Stimulated activated CD8-positive, alpha-beta memory T cell treated with anti-CD3 and anti-CD28 coated beads, Interleukin-12 subunit alpha, Interleukin-12 subunit beta, amount 100 ng/mL, for 24 hours (primary cell): ENCODE measurements around the gene NIPSNAP2.
"Not testable (repeated sequence)": the region's sequence is repeated elsewhere in the genome, so short reads cannot be mapped to it uniquely, and the experiment has no call there.

ENCODE experiments used
- DNase-seq: peaks from one replicate; pipeline ENCODE4 v3.0.0-alpha.2; 2020; ENCODE audit errors: extremely low read depth

NIPSNAP2 gene

DNA sequence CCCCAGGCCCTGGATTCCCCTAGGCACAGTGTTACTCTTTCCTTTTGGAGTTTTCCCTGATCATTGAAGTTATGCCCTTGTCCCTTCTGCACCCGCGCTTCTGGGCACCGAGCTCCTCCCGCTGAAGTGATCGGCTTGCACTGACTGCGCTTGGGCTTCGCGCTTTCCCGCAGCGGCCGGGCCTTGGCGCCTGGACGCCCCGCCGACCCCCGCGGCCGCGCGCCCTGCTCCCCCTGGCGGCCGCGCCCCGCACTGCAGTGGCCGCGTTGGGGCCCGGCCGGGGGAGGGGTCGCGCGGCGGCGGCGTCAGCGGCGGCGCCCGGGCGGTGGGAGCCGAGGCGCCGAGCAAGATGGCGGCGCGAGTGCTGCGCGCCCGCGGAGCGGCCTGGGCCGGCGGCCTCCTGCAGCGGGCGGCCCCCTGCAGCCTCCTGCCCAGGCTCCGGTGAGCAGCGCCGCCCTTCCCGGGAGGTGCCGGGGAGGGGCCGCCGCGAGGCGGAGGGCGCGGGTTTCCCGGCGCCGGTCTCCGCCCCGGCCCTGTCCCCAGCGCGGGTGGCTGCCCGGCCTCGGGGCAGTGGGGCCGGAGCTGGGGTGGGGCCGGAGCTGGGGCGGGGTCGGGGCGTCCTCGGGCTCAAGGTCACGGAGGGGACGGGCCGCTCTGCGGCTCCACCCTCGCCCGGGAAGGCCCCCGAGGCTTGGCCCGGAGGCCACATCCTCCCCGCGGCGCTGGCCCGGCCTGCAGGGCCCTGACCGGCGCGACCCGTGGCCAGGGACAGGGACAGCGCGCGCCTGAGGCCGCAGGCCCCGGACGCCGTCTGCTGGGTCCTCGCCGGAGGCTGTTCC is at the start of gene NIPSNAP2:
TSS of gene NIPSNAP2 (plus strand) at position 325 of the 839 bp plus-strand sequence. CDS start at position 350, 25 bp downstream.
- DNase-seq, result peak; percentile 17

DNA sequence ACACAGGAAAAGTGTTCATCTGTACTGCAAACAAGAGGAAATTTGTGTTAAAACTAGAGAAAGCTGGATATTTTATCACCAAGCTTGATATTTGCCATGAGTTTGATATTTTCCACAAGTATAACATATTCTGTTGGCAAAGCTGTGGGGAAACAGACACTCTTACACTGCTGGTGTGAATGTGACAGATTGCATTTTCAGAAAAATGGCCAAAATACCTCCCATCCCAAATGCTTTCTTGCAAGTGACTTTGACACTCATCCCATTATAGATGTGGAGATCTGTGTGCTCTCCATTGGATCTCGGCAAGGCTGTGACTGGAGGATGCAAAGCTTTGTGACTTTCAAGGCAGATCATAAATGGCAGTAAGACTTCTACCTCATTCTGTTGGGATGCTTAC is 46.6 kb upstream of the NIPSNAP2 start:
- no peak for DNase-seq

DNA sequence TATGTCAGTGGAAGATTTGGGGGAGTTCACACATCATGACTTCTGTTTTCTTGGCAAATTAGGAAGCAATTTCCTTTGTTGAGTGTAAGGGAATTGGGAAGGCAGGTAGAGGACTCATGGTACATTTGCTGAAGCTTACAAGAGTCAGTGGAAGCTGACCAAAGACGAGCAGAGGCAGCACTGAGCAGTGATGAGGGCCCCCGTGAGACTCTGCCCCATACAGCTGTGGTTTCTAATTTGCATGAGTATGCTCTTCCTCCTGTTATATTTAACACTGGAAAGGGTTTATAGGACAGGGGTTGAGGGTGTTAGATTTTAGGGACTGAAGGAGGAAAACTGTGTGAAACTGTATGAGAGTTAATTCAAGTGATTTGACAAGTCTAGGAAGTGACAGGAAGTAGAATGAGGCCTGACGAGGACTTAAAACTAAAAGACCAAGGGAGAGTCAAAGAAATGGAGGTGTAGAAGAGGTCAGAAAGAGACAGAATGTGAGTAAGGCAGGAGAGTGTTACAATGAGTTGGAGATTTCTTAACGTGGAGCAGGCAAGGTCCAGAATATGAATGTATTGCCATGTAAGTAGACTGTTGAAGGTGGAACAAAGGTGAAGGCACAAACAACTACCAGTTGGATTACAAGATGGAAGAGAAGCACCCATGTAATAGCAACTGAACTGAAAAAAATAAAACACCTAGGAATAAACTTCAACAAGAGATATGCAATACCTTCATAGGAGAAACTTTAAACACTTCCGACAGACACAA is 36.2 kb upstream of the NIPSNAP2 start:
- no peak for DNase-seq

GRCh38 chr7:55931421-55932151 is 32.8 kb upstream of the NIPSNAP2 start:
- no peak for DNase-seq

GRCh38 chr7:55939514-55940123 is 24.8 kb upstream of the NIPSNAP2 start:
- DNase-seq, result no peak

DNA sequence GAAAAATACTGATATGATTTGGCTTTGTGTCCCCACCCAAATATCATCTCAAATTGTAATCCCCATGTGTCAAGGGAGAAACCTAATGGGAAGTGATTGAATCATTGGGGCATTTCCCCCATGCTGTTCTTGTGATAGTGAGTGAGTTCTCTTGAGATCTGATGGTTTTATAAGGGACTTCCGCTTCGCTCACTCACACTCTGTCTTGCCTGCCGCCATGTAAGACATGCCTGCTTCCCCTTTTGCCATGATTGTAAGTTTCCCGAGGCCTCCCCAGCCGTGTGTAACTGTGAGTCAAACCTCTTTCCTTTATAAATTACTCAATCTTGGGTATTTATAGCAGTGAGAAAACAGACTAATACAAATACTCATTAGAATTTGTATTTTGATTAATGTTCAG is 17.8 kb upstream of the NIPSNAP2 start:
- DNase-seq, result no peak

- DNase-seq, result peak; percentile 83
Measured at GRCh38 chr7:55951637-55952351, 12.6 kb upstream of the NIPSNAP2 start, which contains the start of gene MRPS17. MRPS17 (plus strand) TSS chr7:55951877; CDS start chr7:55953196, 1,319 bp downstream.

DNA sequence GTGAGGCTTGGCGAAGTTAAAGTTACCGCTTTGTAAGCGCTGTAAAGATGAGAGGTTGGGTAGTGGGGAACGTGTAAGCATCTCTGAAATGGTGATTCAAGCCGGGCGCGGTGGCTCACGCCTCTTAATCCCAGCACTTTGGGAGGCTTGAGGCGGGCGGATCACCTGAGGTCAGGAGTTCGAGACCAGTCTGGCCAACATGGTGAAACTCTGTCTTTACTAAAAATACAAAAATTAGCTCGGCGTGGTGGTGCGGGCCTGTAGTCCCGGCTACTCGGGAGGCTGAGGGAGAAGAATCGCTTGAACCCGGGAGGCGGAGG is 12.1 kb upstream of the NIPSNAP2 start:
- DNase-seq, result not testable (repeated sequence)

GRCh38 chr7:55953707-55954475 is 10.5 kb upstream of the NIPSNAP2 start:
- no peak for DNase-seq

- DNase-seq, result no peak
Measured at GRCh38 chr7:55957190-55957589, 7.2 kb upstream of the NIPSNAP2 start.

GRCh38 chr7:55962014-55962413 is 2.4 kb upstream of the NIPSNAP2 start:
- no peak for DNase-seq

DNA sequence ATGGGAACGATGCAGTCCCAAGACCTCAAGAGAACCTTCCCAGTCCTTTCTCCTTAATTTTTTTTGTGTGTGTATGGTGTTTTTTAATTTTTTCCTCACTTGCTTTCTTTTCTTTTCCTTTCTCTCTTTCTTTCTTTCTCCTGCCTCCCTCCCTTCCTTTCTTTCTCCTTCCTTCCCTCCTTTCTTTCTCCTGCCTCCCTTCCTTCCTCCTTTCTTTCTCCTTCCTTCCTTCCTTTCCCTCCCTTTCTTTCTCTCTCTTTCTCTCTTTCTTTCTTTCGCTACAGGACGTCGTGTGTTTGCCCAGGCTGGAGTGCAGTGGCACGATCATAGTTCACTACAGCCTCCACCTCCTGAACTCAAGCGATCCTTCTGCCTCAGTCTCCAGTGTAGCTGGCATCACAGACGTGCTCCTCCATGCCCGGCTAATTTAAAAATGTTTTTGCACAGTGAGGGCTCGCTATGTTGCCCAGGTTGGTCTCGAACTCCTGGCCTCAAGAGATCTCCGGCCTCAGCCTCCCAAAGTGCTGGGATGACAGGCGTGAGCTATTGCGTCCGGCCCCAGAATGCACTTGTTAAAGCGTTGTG is 709 bp upstream of the NIPSNAP2 start:
- DNase-seq, result no peak

DNA sequence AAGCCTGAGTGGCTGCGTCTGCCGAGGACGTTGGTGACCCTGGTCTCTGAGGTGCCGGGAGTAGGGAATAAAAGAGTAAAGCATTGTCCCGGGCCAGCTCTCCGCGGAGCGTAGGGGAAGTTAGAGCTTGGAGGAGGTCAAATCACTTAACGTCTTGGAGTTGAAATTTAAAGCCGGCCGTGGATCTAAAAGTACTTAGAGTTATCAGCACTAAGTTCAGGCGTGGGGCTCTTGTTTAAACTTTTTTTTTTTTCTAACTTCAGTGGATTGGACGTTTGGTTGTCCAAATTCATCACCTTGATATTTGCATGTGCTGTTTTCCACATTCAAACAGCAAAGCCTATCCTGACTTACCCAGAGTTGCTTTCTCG is 700 bp downstream of the NIPSNAP2 start:
- no peak for DNase-seq

GRCh38 chr7:55965805-55966421 is 1.5 kb downstream of the NIPSNAP2 start:
- DNase-seq, result no peak

DNA sequence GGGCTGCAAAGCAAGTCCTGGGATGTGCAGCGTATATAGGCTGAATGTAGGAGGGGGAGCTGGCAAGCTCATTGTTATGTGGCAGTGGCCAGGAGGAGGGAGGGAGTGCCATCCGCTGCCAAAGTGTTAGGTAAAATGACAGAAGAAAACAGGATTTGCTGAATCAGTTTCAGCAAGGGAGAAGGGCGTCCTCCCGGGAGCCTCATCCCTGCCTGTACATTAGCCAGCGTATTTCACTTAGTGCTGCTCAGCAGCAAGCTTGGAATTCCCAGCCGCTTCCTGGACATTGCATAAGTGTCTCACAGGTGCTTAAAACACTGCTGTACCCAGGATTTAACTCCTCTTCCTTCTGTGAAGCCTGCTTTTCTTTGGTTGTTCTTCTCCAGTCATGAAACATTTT is 2.5 kb downstream of the NIPSNAP2 start:
- DNase-seq, result no peak

DNA sequence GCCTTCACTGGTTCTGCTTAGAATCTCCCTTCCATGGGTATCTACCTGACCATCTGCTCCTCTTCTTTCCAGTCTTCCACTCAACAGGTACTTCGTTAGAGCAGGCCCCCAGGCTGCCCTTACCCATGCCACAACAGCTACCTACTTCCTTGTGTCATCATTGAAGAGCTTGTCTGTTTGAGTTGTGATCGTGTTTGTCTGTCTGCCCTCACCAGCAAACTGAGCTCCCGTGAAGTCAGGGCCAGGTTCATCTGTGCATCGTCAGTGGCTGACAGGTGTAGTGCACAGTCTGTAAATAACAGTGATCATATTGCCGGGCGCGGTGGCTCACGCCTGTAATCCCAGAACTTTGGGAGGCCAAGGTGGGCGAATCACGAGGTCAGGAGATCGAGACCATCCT is 5.0 kb downstream of the NIPSNAP2 start:
- no peak for DNase-seq

- DNase-seq, result no peak
Measured at GRCh38 chr7:55970561-55970960, 6.2 kb downstream of the NIPSNAP2 start.

- DNase-seq, result no peak
Measured at GRCh38 chr7:55970978-55971377, 6.6 kb downstream of the NIPSNAP2 start.

GRCh38 chr7:55973747-55974250 is 9.4 kb downstream of the NIPSNAP2 start:
- DNase-seq, result no peak
